ENCODE measurements around the gene ATP6V1G1. TPM values are rescaled to one million over a fixed set of nuclear protein-coding genes. Genes with fewer than 3 reads are reported as not detected.
"Not testable (repeated sequence)": the region's sequence is repeated elsewhere in the genome, so short reads cannot be mapped to it uniquely, and the experiment has no call there.

The ATP6V1G1 gene
- total RNA-seq, 2 donors from 2014 or later, result 141 to 153 TPM

- H3K36me3 ChIP-seq, result peaks cover 44% of the 10 kb centered on the region
- H3K4me3 ChIP-seq, result no peak overlapping the region
- TF ChIP-seq CTCF (IDR thresholded peaks at IDR 0.05), result no peak
- no peaks in the 10 kb centered on the region for H3K9me3 ChIP-seq
- peaks cover 0 to 50% of the 10 kb centered on the region in 2 donors for H3K4me1 ChIP-seq
- peak overlapping the region; percentile 23 to 33 for H3K27ac ChIP-seq
- H3K27me3 ChIP-seq, result no peaks in the 10 kb centered on the region
- DNase-seq (ENCODE audit: low spot score), result no peak
These were observed 4.3 kb downstream of the ATP6V1G1 start for GRCh38 chr9:114591849-114592248.

- DNase-seq (ENCODE audit: low spot score), result no peak
- Histone ChIP-seq H3K27ac (peak overlapping the region; percentile 7 to 33), H3K4me3 (no peak overlapping the region), H3K9me3 (no peaks in the 10 kb centered on the region), H3K36me3 (peaks cover 47% of the 10 kb centered on the region), H3K27me3 (no peaks in the 10 kb centered on the region), H3K4me1 (peaks cover 0 to 47% of the 10 kb centered on the region in 2 donors)
- TF ChIP-seq CTCF (IDR thresholded peaks at IDR 0.05), result peak in 1 of 2 donors; percentile 36
These were observed 4.8 kb downstream of the ATP6V1G1 start for GRCh38 chr9:114592356-114592755.

GRCh38 chr9:114594136-114594535 lies 6.6 kb downstream of the ATP6V1G1 start:
- H3K36me3 ChIP-seq, result peaks cover 65% of the 10 kb centered on the region
- no peak overlapping the region for H3K4me3 ChIP-seq
- TF ChIP-seq CTCF (IDR thresholded peaks at IDR 0.05), result no peak
- peaks cover 0 to 40% of the 10 kb centered on the region in 2 donors for H3K4me1 ChIP-seq
- no peaks in the 10 kb centered on the region for H3K27me3 ChIP-seq
- no peaks in the 10 kb centered on the region for H3K9me3 ChIP-seq
- no peak for DNase-seq (ENCODE audit: low spot score)
- no peak overlapping the region for H3K27ac ChIP-seq

GRCh38 chr9:114600502-114601248 lies 13.1 kb downstream of the ATP6V1G1 start:
- peaks cover 46% of the 10 kb centered on the region for H3K36me3 ChIP-seq
- H3K27ac ChIP-seq; H3K4me3 ChIP-seq; DNase-seq (ENCODE audit: low spot score); H3K27me3 ChIP-seq; H3K9me3 ChIP-seq; H3K4me1 ChIP-seq: not testable (repeated sequence)

- not testable (repeated sequence) for H3K9me3 ChIP-seq; H3K4me3 ChIP-seq; DNase-seq (ENCODE audit: low spot score); H3K4me1 ChIP-seq; H3K27ac ChIP-seq; H3K27me3 ChIP-seq
- H3K36me3 ChIP-seq, result peaks cover 35% of the 10 kb centered on the region
These were observed 14.2 kb downstream of the ATP6V1G1 start for GRCh38 chr9:114601787-114602186.

- H3K36me3 ChIP-seq, result peaks cover 29% of the 10 kb centered on the region
- no peak for TF ChIP-seq CTCF (IDR thresholded peaks at IDR 0.05)
- no peaks in the 10 kb centered on the region for H3K27me3 ChIP-seq
- no peak overlapping the region for H3K27ac ChIP-seq
- no peak overlapping the region for H3K4me3 ChIP-seq
- peaks cover 0 to 4% of the 10 kb centered on the region in 2 donors for H3K9me3 ChIP-seq
- peaks cover 0 to 14% of the 10 kb centered on the region in 2 donors for H3K4me1 ChIP-seq
- DNase-seq (ENCODE audit: low spot score), result no peak
These were observed 15.1 kb downstream of the ATP6V1G1 start for GRCh38 chr9:114602620-114603019.

- peaks cover 22% of the 10 kb centered on the region for H3K36me3 ChIP-seq
- H3K27me3 ChIP-seq, result no peaks in the 10 kb centered on the region
- no peak for DNase-seq (ENCODE audit: low spot score)
- no peak overlapping the region for H3K27ac ChIP-seq
- no peak for TF ChIP-seq CTCF (IDR thresholded peaks at IDR 0.05)
- H3K9me3 ChIP-seq, result peaks cover 0 to 4% of the 10 kb centered on the region in 2 donors
- no peak overlapping the region for H3K4me3 ChIP-seq
- peaks cover 0 to 15% of the 10 kb centered on the region in 2 donors for H3K4me1 ChIP-seq
These were observed 15.7 kb downstream of the ATP6V1G1 start for GRCh38 chr9:114603248-114603647.

All from right atrium auricular region (tissue), 2 donors.